ENCODE results near the gene PDXDC1.
"Not testable (repeated sequence)": the region's sequence is repeated elsewhere in the genome, so short reads cannot be mapped to it uniquely, and the experiment has no call there.

PDXDC1 gene

GRCh38 chr16:15140444-15141365, 165.9 kb downstream of the PDXDC1 start:
- DNase-seq: not testable (repeated sequence)

GRCh38 chr16:15141586-15141985, 166.8 kb downstream of the PDXDC1 start:
- no peak for DNase-seq

DNA sequence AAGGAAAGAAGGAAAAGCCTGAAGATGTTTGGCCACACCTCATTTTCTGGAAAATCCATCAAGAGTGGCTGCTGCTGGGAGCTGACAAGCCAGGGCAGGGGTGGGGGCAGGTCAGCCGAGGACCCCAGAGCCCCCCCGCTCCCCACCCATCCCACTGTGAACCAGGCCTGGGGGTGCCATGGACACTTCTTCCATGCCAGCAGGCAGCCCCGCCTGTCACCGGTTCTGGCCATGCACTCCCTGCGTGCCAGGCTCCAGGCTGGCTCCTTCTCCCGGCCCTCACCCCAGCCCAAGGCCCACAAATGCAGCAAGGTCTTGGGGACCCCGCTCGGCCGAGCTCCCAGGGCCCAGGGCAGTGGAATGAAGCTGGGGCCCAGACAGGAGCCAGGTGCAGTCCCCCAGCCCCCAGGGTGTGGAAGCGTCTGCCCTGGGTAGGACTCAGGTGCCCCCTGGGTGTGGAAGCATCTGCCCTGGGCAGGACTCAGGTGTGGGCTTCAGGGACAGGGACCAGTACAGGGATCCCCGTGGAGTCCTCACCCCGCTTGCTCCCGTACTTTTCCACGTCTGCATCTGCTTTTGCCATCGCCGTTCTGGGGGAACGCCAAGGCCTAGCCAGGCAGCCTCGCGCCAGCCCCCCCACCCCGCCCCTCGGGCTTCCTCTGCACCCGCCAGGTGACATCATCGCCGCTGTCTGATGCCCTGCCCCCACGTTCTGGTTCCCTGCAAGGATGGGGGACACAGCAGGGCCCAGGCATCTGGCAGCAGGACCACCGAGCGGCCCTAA, 167.5 kb downstream of the PDXDC1 start:
- not testable (repeated sequence) for DNase-seq

DNA sequence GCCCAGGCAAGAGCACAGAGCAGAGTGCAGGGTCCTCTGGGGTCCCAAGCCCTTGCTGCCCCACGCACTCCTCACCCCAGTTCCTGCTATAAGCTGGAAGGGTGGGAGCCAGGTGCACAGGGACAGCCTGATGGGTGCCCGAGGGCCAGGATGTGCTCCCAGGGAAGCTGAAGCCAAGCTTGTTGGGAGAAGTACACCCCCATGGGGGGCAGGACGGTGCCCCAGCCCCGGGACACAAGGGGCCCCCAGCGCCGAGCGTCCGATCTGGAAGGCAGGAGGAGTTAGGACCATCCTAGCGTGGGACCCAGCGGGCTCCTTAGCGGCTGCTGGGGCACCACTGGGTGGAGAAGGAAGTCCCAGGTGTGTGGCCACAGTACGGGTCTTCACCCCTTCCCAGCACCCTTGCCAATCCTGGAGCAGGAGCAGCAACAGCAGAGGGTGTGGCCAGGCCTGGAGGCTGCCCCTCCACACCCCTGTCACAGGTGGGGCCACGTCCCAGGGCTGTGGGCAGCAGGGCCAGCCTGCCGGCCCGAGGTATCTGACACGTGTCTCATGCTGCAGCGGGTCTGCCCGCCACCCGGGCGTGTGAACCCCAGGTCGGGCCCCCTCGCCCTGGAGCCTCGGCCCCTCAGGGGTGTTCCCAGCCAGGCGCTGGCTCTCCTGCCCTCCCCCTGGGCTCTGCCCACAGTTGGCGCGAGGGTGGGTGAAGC, 168.2 kb downstream of the PDXDC1 start:
- DNase-seq: not testable (repeated sequence)

GRCh38 chr16:15143601-15144091, 168.8 kb downstream of the PDXDC1 start:
- not testable (repeated sequence) for DNase-seq

- not testable (repeated sequence) for DNase-seq
Observed at GRCh38 chr16:15144092-15144631, 169.3 kb downstream of the PDXDC1 start.

GRCh38 chr16:15144781-15145417, 170.1 kb downstream of the PDXDC1 start:
- DNase-seq: not testable (repeated sequence)

- not testable (repeated sequence) for DNase-seq
Observed at GRCh38 chr16:15145418-15146263, 170.8 kb downstream of the PDXDC1 start.

GRCh38 chr16:15146264-15146662, 171.4 kb downstream of the PDXDC1 start:
- DNase-seq: not testable (repeated sequence)

GRCh38 chr16:15148831-15149230, 174.0 kb downstream of the PDXDC1 start:
- DNase-seq: not testable (repeated sequence)

DNA sequence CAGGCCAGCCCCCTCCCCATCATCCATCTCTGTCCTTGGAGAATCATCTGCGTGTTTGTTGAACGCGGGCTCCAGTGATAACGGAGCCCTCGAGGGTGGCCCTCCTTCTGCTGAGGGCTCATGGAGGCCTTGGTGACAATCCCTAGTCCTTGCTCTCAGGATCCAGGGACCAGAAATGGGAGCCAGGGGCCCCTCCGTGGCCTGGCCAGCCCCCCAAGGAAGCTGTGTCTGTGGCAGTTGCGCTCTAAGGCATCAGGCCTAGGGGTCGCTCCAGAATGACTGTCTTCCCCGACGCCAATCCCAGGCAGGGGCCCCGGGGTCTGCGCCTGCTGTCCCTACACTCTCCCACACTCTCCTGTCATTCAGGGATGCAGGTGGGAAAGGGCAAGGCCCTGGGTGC, 174.4 kb downstream of the PDXDC1 start:
- DNase-seq: not testable (repeated sequence)

GRCh38 chr16:15154005-15154404, 179.2 kb downstream of the PDXDC1 start:
- peak; percentile 11 for DNase-seq

DNA sequence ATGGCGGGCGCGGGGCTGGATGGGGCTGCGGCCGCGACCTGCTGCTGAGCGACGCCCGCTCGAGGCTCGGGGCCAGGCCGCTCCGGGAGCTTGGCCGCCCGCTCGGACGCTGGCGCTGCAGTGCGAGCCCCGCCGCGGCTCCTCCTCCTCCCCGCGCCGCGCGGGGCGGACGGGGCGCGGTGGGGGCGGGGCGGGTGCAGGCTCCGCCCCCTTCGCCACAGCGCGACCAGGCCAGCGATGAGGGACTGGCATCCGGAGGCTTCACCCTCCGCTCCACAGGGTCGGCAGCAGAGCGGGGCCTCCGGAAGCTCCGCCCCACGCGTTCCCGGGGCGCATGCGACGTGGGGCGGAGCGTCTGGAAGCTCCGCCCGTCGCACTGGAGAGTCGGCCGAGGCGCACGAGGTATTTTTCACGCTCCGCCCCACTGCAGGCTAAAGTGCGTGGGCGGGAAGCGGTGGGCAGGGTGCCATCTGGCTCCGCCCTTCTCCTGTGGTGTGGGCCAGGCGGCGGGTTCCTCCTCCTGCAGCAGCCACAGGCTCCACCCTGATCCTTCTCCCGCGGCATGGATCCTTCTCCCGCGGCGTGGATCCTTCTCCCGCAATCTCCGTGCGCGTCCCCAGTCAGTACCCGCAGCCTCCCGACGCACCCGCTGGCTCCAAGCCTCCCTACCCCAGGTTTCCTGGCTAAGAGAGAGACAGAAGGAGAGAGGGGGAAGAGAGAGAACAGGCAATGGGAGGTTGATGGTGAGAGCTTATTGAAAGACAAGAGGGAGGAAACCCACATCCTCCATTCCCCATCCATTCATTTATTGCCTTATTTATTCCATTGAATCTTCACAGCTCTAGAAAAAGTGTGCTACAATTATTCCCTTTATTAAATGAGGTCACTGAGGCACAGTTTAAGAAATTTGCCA, 180.1 kb downstream of the PDXDC1 start:
- DNase-seq: peak; percentile 94

- not testable (repeated sequence) for DNase-seq
Observed at GRCh38 chr16:15157644-15158043, 182.8 kb downstream of the PDXDC1 start.

DNA sequence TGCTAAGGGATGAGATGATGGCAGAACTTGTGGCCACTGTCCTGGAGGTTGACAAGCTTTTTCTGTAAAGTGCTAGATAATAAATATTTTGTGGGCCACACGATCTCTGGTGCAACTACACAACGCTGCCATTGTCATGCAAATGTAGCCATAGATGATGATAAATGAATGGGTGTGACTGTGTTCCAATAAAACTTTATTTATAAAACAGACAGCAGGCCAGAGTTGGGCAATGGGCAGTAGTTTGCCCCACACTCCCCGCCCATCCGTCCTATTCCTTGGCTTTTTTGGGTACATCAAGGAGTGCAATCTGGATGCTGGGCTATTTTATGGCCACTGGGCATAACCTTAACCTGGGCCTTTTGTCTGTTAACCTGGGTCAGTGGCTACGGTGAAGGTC, 184.8 kb downstream of the PDXDC1 start:
- DNase-seq: not testable (repeated sequence)

DNA sequence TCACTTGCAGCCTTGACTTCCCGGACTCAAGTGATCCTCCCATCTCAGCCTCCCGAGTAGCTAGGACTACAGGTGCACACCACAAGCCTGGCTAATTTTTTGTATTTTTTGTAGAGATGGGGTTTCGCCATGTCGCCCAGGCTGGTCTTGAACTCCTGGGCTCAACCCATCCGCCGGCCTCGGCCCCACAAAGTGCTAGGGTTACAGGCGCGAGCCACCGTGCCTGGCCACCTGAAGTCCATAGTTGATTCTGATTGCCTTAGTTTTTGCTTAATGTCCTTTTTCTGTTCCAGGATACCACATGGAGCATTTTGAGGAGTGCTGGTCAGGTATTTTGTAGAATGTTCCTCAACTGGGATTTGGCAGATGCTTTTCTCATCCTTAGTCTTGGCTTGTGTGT, 185.7 kb downstream of the PDXDC1 start:
- not testable (repeated sequence) for DNase-seq

- DNase-seq: not testable (repeated sequence)
Observed at GRCh38 chr16:15163055-15163454, 188.2 kb downstream of the PDXDC1 start.

- not testable (repeated sequence) for DNase-seq
Observed at GRCh38 chr16:15166177-15166576, 191.4 kb downstream of the PDXDC1 start.

- DNase-seq: not testable (repeated sequence)
Observed at GRCh38 chr16:15168303-15168702, 193.5 kb downstream of the PDXDC1 start.

Measured in CD4-positive, alpha-beta T cell treated with Interleukin-12 subunit alpha and Interleukin-12 subunit beta, for 1 hour (primary cell).